Measurements from ENCODE around the gene LRRC27. TPM values are rescaled to one million over a fixed set of nuclear protein-coding genes. Genes with fewer than 3 reads are reported as not detected.

Gene LRRC27
- polyA plus RNA-seq, 2 of the 4 experiments (the other 2 are of a cell fraction), result 6.5 to 6.9 TPM

DNA sequence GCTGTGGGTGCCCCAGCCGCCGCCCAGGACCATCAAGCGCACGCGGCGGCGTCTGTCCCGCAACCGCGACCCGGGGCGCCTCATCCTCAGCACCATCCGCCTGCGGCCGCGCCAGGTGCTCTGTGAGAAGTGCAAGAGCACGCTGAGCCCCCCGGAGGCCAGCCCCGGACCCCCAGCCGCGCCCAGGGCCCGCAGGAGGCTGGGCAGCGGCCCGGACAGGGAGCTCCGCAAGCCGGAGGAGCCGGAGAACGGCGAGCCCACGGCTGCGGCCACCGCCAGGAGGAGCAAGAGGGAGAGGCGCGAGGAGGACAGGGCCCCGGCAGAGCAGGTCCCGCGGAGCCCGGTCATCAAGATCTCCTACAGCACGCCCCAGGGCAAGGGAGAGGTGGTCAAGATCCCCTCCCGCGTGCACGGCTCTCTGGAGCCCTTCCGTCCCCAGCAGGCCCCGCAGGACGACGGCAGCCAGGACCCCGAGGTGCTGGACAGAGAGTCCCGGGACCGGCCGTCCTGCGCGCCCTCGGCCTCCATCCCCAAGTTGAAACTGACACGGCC is 73.0 kb downstream of the LRRC27 start:
- Histone ChIP-seq H3K27ac (no peak overlapping the region), H3K4me2 (no peak overlapping the region), H3K9me3 (no peaks in the 10 kb centered on the region), H3K4me3 (no peak overlapping the region), H3K4me1 (peaks cover 3% of the 10 kb centered on the region; the same call in 1 of the 3 replicates)
- WGBS (ENCODE audit: missing lambda C conversion rate), result 95% methylated on average over 26 of the region's 54 CpGs
- DNase-seq (ENCODE audit: low read depth in 1 of 2, low spot score in 1 of 2) (no peak), ATAC-seq (no peak), FAIRE-seq (no peak)
- POLR2A ChIA-PET, result no interaction called here
- no peak for TF ChIP-seq HOXB5 (CRISPR knock-in tag; IDR thresholded peaks at IDR 0.05)
- no peak for TF ChIP-seq JUN (IDR thresholded peaks at IDR 0.05)
- TF ChIP-seq HOXA7 (CRISPR knock-in tag; IDR thresholded peaks at IDR 0.05), result no peak
- no peak for TF ChIP-seq KDM1A (IDR thresholded peaks at IDR 0.05; ENCODE audit: low read depth)
- no peak for TF ChIP-seq CBX8 (IDR thresholded peaks at IDR 0.05)
- TF ChIP-seq EHMT2 (IDR thresholded peaks at IDR 0.05; ENCODE audit: low read depth), result no peak
- TF ChIP-seq EP300 (IDR thresholded peaks at IDR 0.05), result no peak
- TF ChIP-seq FOXS1 (CRISPR knock-in tag; IDR thresholded peaks at IDR 0.05), result no peak
- no peak for TF ChIP-seq MAX (IDR thresholded peaks at IDR 0.05)
- no peak for TF ChIP-seq REST (IDR thresholded peaks at IDR 0.05)
- TF ChIP-seq HOXB13 (CRISPR knock-in tag; IDR thresholded peaks at IDR 0.05; ENCODE audit: low read depth), result no peak
- TF ChIP-seq ZFP36 (IDR thresholded peaks at IDR 0.05; ENCODE audit: borderline replicate concordance, partially characterized antibody), result no peak
- no peak for TF ChIP-seq SMC3 (IDR thresholded peaks at IDR 0.05)
- no peak for TF ChIP-seq HEYL (CRISPR knock-in tag; IDR thresholded peaks at IDR 0.05)
- TF ChIP-seq SREBF2 (IDR thresholded peaks at IDR 0.05), result no peak
- TF ChIP-seq RARB (CRISPR knock-in tag; IDR thresholded peaks at IDR 0.05), result no peak
- TF ChIP-seq, protein P1, sequence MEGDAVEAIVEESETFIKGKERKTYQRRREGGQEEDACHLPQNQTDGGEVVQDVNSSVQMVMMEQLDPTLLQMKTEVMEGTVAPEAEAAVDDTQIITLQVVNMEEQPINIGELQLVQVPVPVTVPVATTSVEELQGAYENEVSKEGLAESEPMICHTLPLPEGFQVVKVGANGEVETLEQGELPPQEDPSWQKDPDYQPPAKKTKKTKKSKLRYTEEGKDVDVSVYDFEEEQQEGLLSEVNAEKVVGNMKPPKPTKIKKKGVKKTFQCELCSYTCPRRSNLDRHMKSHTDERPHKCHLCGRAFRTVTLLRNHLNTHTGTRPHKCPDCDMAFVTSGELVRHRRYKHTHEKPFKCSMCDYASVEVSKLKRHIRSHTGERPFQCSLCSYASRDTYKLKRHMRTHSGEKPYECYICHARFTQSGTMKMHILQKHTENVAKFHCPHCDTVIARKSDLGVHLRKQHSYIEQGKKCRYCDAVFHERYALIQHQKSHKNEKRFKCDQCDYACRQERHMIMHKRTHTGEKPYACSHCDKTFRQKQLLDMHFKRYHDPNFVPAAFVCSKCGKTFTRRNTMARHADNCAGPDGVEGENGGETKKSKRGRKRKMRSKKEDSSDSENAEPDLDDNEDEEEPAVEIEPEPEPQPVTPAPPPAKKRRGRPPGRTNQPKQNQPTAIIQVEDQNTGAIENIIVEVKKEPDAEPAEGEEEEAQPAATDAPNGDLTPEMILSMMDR (IDR thresholded peaks at IDR 0.05), result no peak
- CTCF ChIA-PET, result no interaction called here

DNA sequence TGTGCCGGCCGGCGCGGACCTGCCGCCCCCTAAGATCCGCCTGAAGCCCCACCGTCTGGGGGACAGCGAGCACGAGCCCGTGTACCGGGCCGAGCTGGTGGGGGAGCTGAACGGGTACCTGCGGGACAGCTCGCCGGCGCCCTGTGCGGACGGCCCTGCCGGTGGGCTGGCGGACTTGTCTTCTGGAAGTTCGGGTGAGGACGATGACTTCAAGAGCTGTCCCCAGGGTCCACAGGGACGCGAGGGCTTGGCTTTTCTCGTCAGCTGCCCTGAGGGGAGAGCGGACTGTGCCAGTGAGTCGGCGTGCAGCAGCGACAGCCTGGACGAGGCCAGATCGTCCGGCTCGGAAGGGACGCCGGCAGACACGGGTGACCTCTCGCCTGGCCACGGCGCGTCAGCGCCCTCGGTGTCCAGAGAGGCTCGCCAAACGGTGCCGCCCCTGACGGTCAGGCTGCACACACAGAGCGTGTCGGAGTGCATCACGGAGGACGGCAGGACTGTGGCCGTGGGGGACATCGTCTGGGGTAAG is 73.5 kb downstream of the LRRC27 start:
- FAIRE-seq (no peak), ATAC-seq (no peak)
- 95% methylated on average over 43 of the region's 53 CpGs for WGBS (ENCODE audit: missing lambda C conversion rate)

DNA sequence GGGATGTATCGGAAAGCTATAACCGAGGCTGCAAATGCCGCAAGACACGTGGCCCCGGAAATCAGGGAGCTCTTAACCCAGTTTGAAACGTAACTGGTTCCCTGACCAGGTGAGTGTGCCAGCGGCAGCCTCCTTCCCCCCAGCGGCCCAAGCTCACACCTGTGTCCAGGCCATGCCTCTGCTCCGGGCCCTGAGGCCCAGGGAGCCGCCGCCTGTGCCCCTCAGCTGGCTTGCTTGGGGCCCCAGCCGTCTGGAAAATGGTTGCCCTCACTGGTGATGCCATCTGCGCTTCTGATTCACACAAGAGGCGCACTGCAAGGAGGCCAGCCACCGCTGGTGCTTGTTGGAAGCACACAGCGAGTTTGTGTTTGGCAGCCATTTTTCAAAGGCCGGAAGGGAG is 74.2 kb downstream of the LRRC27 start:
- Histone ChIP-seq H3K4me1 (peaks cover 3% of the 10 kb centered on the region; the same call in 1 of the 3 replicates), H3K4me3 (no peak overlapping the region), H3K4me2 (no peak overlapping the region), H3K27ac (no peak overlapping the region), H3K9me3 (no peaks in the 10 kb centered on the region)
- ChIA-PET POLR2A (no interaction called here), CTCF (interaction anchor here (0.8 kb wide), 2 partner anchors 12 to 183 kb away, joined by 3 to 4 read pairs; no protein-coding TSS in a partner anchor)
- no peak for DNase-seq (ENCODE audit: low read depth in 1 of 2, low spot score in 1 of 2)
- WGBS (ENCODE audit: missing lambda C conversion rate), result 94% methylated on average over 14 of the region's 17 CpGs
- no peak for ATAC-seq
- no peak for FAIRE-seq
- TF ChIP-seq CHD2 (IDR thresholded peaks at IDR 0.05; ENCODE audit: low read length, partially characterized antibody) (no peak), PHF8 (IDR thresholded peaks at IDR 0.05; ENCODE audit: borderline replicate concordance, low read depth) (no peak), RCOR1 (IDR thresholded peaks at IDR 0.05; ENCODE audit: low read depth, low read length) (no peak), HOXA7 (CRISPR knock-in tag; IDR thresholded peaks at IDR 0.05) (no peak), TFCP2L1 (CRISPR knock-in tag; IDR thresholded peaks at IDR 0.05) (no peak), ZNF302 (CRISPR knock-in tag; IDR thresholded peaks at IDR 0.05) (no peak), RAD21 (conservative IDR thresholded peaks at IDR 0.05 in 1 of 2, IDR thresholded peaks at IDR 0.05 in 1 of 2) (no peak), KDM1A (IDR thresholded peaks at IDR 0.05; ENCODE audit: low read depth) (no peak), HEYL (CRISPR knock-in tag; IDR thresholded peaks at IDR 0.05) (no peak), FOSB (CRISPR knock-in tag; IDR thresholded peaks at IDR 0.05) (no peak), RARB (CRISPR knock-in tag; IDR thresholded peaks at IDR 0.05) (no peak), EHMT2 (IDR thresholded peaks at IDR 0.05; ENCODE audit: low read depth) (no peak), SREBF2 (IDR thresholded peaks at IDR 0.05) (no peak), NFE2L2 (conservative IDR thresholded peaks at IDR 0.05; ENCODE audit: low read length) (no peak), NR3C1 (IDR thresholded peaks at IDR 0.05) (no peak), CHD4 (IDR thresholded peaks at IDR 0.05; ENCODE audit: borderline replicate concordance) (no peak)
- TF ChIP-seq, protein P2, sequence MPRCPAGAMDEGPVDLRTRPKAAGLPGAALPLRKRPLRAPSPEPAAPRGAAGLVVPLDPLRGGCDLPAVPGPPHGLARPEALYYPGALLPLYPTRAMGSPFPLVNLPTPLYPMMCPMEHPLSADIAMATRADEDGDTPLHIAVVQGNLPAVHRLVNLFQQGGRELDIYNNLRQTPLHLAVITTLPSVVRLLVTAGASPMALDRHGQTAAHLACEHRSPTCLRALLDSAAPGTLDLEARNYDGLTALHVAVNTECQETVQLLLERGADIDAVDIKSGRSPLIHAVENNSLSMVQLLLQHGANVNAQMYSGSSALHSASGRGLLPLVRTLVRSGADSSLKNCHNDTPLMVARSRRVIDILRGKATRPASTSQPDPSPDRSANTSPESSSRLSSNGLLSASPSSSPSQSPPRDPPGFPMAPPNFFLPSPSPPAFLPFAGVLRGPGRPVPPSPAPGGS (IDR thresholded peaks at IDR 0.05), result no peak

More for the DNA sequence above, 73.5 kb downstream of the LRRC27 start:
- no peaks in the 10 kb centered on the region for H3K9me3 ChIP-seq
- no peak overlapping the region for H3K4me3 ChIP-seq
- peaks cover 3% of the 10 kb centered on the region; the same call in 1 of the 3 replicates for H3K4me1 ChIP-seq
- TF ChIP-seq KDM5A (IDR thresholded peaks at IDR 0.05), result no peak
- ChIA-PET CTCF (interaction anchor here (0.8 kb wide), 1 partner anchor 11 kb away, joined by 4 read pairs; no protein-coding TSS in a partner anchor), POLR2A (no interaction called here)
- no peak for DNase-seq (ENCODE audit: low read depth in 1 of 2, low spot score in 1 of 2)
- H3K27ac ChIP-seq, result no peak overlapping the region
- H3K4me2 ChIP-seq, result no peak overlapping the region
